ENCODE measurements around the gene WNK3.

WNK3 gene

DNA sequence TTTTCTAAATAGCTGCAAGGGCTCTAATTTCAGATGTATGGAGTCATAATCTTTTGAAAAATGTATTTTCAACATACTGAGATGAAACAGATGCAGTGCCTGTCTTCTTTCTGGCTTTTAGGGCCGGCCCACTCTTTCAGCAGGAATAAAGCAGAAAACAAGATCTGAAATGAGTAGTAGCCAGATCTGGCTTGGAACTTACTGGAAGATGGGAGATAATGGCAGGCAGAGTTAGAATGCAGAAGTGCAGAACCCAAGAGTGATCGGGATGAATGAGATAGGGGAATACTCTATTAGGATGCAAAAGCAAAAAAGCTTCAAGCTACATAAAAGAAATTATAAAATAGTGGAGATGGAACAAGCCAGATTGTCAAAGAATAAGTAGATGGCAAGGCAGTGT lies 173.4 kb downstream of the WNK3 start:
- Histone ChIP-seq H3K4me3 (ENCODE audit: extremely low read depth, insufficient read depth, low read length, poor library complexity, severe bottlenecking) (no peak overlapping the region), H3K27ac (ENCODE audit: low read depth, low read length, severe bottlenecking) (no peak overlapping the region), H3K36me3 (ENCODE audit: control insufficient read depth, insufficient read depth, low read length) (no peaks in the 10 kb centered on the region), H3K9me3 (ENCODE audit: control insufficient read depth, low read length) (no peaks in the 10 kb centered on the region), H3K4me1 (ENCODE audit: control insufficient read depth, insufficient read depth, low read length, poor library complexity, severe bottlenecking) (peaks cover under 1% of the 10 kb centered on the region)
- WGBS, 2 experiments (ENCODE audit: insufficient coverage in 2 of 2), result 100% methylated on average over 1 of the region's 2 CpGs; no CpG with 5 or more reads in 1 of the 2 experiments

DNA sequence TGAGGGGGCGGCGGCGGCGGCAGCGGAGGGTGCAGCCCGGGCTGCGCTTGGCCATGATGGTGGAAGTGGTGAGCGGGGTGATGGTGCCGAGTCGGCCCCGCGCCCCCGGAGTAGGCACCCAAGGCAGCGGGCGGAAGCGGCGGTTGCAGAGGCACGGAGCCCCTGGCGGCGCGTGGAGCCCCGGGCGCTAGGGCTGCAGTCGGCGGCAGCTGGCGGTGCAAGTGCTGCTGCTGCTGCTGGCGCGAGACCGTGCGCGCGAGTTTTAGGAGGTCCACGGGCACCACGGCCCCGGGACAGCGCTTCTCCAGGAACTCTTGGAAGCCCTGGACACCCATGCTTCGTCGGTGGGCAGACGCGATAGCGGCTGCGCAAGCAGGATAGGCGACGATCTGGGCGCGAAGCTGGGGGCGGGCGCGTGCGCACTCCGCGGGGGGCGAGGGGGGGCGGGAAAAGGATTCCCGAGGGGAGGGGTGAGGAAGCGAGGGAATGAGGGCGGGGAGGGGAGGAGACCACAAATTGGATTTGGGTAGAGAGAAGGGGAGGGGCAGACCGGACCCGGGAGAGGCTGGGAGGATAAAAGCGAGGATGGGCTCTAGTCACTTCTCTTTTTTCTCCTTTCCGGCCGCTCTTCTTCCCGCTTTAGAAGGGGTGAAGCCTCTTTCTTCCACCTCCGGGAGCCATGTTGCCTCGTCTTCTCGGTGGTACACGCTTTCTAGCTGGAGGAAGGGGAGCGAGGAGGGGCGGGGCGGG lies 174.8 kb downstream of the WNK3 start, which contains the start of gene FAM120C:
FAM120C (minus strand) TSS at position 391 of the 750 bp plus-strand sequence; CDS start at position 335, 56 bp downstream.
- Histone ChIP-seq H3K36me3 (ENCODE audit: control insufficient read depth, insufficient read depth, low read length) (no peaks in the 10 kb centered on the region), H3K4me1 (ENCODE audit: control insufficient read depth, insufficient read depth, low read length, poor library complexity, severe bottlenecking) (peaks cover 4% of the 10 kb centered on the region), H3K9me3 (ENCODE audit: control insufficient read depth, low read length) (no peaks in the 10 kb centered on the region), H3K4me3 (ENCODE audit: extremely low read depth, insufficient read depth, low read length, poor library complexity, severe bottlenecking) (peak within 1 kb of the TSS; percentile 63), H3K27ac (ENCODE audit: low read depth, low read length, severe bottlenecking) (peak within 1 kb of the TSS; percentile 73)
- 0 to 2% methylated on average over 13 to 16 of the region's 70 CpGs for WGBS, 2 experiments (ENCODE audit: insufficient coverage in 2 of 2)

DNA sequence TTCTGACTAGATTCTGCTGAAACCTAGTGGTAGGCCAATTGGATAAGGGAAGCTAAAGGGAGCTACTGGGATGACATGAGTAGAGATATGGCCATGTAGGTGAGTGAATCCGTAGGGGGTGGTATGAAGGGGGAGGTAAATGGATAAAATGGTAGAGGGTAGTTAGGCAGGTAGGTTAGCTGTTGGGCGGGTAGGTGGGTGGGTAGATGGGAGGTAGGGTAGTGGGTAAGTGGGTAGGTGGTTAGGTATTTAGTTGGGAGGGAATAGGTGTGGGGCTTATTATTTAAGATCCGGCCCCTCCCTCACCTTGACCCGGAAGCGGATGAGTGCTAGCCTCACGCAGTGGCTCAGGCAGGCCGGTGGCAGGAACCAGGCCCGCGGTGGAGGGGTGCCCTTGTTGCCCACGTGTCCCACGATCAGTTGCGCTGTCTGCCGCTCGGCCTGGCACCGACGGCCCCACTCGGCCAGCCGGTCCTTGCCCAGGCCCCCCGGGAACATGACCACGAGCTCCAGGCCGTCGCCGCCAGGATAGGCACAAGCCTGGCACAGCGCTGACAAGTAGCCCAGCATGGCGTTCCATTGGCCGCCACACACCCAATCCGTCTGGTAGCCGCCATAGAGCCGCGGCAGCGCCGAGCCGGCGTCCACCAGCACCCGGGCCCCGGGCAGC lies 175.5 kb downstream of the WNK3 start:
- Histone ChIP-seq H3K27ac (ENCODE audit: low read depth, low read length, severe bottlenecking) (peak overlapping the region; percentile 73), H3K9me3 (ENCODE audit: control insufficient read depth, low read length) (no peaks in the 10 kb centered on the region), H3K4me3 (ENCODE audit: extremely low read depth, insufficient read depth, low read length, poor library complexity, severe bottlenecking) (peak overlapping the region; percentile 63), H3K36me3 (ENCODE audit: control insufficient read depth, insufficient read depth, low read length) (no peaks in the 10 kb centered on the region), H3K4me1 (ENCODE audit: control insufficient read depth, insufficient read depth, low read length, poor library complexity, severe bottlenecking) (peaks cover 4% of the 10 kb centered on the region)
- WGBS, 2 experiments (ENCODE audit: insufficient coverage in 2 of 2), result 0% methylated on average over 12 to 24 of the region's 36 CpGs

DNA sequence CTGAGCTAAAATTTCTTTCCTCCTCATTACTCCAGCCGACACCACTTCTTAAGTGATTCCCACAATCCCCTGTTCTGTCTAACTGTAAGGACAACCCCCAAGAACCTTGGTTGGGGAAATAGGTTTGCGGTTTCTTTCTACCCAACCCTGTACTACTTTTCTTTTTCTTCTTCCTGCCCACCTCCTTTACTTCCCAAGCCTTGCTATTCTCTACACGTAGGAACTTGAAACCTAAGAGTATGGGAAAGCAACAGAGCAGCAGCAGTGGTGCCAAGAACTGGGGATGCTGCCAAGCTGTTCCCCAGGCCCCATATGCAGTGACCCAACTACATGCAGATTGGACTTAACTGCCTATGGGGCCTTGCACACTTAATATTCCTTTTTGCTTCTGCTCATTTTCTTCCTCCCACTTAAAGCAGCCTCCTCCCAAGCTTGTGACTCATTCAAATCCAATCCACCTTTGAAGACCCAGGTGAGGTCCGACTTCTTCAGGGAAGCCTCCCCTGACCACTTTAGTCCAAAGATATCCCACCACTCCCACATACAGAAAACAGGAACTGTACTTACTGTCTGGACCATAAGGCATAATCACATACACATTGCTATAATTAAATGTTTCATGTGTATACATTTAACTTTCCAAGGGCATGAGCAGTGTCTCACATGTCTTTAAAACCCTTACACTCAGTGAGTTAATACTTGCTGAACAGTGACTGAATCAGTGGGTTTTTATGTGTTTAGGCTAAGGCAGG lies 176.5 kb downstream of the WNK3 start:
- no CpG with 5 or more reads among the region's 4 CpGs for WGBS, 2 experiments (ENCODE audit: insufficient coverage in 2 of 2)

DNA sequence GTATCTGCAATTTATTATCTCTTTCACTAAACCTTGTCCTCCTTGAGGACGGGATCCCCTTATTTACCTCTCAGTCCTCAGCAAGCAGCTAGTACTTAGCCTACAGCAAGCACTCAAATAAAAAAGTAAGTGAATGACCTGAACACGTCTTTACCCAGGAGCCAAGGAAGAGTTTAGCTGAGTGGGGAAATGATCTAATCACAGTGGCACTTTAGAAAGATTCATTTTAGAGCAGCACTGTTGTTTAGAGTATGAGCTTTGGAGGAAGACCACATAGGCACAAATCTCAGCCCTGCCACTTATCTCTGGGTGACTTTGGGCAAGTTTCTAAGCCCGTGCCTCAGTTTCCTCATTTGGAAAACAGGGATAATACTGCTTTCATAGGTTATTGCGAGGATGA lies 177.4 kb downstream of the WNK3 start:
- Histone ChIP-seq H3K9me3 (ENCODE audit: control insufficient read depth, low read length) (no peaks in the 10 kb centered on the region), H3K27ac (ENCODE audit: low read depth, low read length, severe bottlenecking) (peak overlapping the region; percentile 16), H3K36me3 (ENCODE audit: control insufficient read depth, insufficient read depth, low read length) (peaks cover 15% of the 10 kb centered on the region), H3K4me1 (ENCODE audit: control insufficient read depth, insufficient read depth, low read length, poor library complexity, severe bottlenecking) (peaks cover 4% of the 10 kb centered on the region), H3K4me3 (ENCODE audit: extremely low read depth, insufficient read depth, low read length, poor library complexity, severe bottlenecking) (peak overlapping the region; percentile 63)
- WGBS, 2 experiments (ENCODE audit: insufficient coverage in 2 of 2), result no CpG with 5 or more reads among the region's 4 CpGs

More for the DNA sequence above, 176.5 kb downstream of the WNK3 start:
- peaks cover 4% of the 10 kb centered on the region for H3K4me1 ChIP-seq (ENCODE audit: control insufficient read depth, insufficient read depth, low read length, poor library complexity, severe bottlenecking)
- no peak overlapping the region for H3K27ac ChIP-seq (ENCODE audit: low read depth, low read length, severe bottlenecking)
- H3K9me3 ChIP-seq (ENCODE audit: control insufficient read depth, low read length), result no peaks in the 10 kb centered on the region
- H3K36me3 ChIP-seq (ENCODE audit: control insufficient read depth, insufficient read depth, low read length), result peaks cover 8% of the 10 kb centered on the region
- H3K4me3 ChIP-seq (ENCODE audit: extremely low read depth, insufficient read depth, low read length, poor library complexity, severe bottlenecking), result peak overlapping the region; percentile 63

DNA sequence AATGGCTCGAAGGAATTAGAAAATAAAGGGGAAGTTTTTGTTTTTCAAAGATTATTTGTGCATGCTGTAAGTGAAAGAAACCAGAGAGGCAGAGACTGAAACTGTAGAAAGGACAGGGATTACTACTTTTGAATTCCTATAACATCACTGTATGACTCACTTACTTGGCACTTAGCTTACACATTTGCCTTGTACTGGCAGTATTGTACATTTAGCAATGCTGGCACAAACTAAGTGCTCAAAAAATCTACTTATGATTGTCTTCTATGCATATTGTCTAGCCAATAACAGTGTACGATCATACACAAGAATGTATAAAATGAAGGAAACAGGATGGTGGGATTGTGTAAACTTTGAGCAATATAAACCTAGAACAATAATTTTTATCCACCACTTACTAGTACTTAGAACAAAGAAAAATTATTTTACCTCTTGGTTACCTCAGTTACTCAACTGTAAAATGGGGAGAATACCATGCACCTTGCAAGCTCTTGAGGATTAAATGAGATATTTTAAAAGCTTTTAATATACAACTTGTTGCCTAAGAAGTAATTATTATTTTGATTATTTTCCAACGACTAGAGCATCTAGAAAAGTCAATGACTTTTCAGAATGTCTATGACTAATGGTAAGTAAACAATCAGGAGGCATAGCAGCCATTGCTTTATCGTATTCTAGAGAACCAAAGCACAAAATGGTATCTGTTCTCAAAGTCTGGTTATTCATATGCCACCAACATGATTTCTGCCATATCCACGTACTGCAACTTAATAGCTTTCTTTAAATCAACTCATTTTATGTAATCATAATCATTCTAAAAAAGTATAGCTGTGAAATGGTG lies 179.5 kb downstream of the WNK3 start:
- H3K4me3 ChIP-seq (ENCODE audit: extremely low read depth, insufficient read depth, low read length, poor library complexity, severe bottlenecking), result no peak overlapping the region
- H3K27ac ChIP-seq (ENCODE audit: low read depth, low read length, severe bottlenecking), result peak overlapping the region; percentile 77
- H3K36me3 ChIP-seq (ENCODE audit: control insufficient read depth, insufficient read depth, low read length), result peaks cover 27% of the 10 kb centered on the region
- peaks cover 4% of the 10 kb centered on the region for H3K4me1 ChIP-seq (ENCODE audit: control insufficient read depth, insufficient read depth, low read length, poor library complexity, severe bottlenecking)
- 80% methylated on average over 1 of the region's 5 CpGs; no CpG with 5 or more reads in 1 of the 2 experiments for WGBS, 2 experiments (ENCODE audit: insufficient coverage in 2 of 2)
- no peaks in the 10 kb centered on the region for H3K9me3 ChIP-seq (ENCODE audit: control insufficient read depth, low read length)

DNA sequence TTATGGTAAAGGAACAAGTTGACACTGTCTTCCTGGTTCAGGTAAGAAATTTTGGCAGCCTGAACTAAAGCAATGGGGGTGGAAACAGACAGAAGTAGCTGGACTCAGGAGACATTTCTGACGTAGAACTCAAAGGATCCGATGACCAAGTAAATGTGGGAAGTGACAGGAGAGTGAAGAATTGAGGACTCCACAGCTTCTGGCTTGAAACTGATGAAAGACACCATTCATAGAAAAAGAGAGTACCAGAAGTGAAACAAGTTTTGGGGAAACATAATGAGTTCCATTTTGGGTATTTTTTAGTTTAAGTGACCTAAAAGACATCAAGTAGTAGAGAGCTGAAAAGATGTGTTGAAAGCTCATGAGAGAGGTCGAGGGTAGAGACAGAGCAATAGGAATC lies 180.5 kb downstream of the WNK3 start:
- Histone ChIP-seq H3K4me1 (ENCODE audit: control insufficient read depth, insufficient read depth, low read length, poor library complexity, severe bottlenecking) (peaks cover 4% of the 10 kb centered on the region), H3K4me3 (ENCODE audit: extremely low read depth, insufficient read depth, low read length, poor library complexity, severe bottlenecking) (no peak overlapping the region), H3K36me3 (ENCODE audit: control insufficient read depth, insufficient read depth, low read length) (peaks cover 34% of the 10 kb centered on the region), H3K27ac (ENCODE audit: low read depth, low read length, severe bottlenecking) (no peak overlapping the region), H3K9me3 (ENCODE audit: control insufficient read depth, low read length) (no peaks in the 10 kb centered on the region)
- WGBS, 2 experiments (ENCODE audit: insufficient coverage in 2 of 2), result no CpG with 5 or more reads among the region's 3 CpGs

DNA sequence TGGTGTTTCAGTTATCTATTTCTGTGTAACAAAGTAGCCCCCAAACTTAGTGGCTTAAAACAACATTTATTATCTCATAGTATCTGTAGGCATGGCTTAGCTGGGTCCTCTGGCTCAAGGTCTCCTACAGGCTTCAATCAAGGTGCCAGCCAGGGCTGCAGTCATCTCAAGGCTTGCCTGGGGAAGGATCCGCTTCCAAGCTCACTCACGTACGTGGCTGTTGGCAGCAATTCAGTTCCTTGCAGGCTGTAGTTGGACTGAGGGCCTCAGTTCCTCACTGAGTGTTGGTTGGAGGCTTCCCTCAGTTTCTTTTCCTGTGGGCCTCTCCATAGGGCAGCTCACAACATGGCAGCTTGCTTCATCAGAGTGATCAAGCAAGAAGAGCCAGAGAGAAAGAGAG lies 184.1 kb downstream of the WNK3 start:
- WGBS, 2 experiments (ENCODE audit: insufficient coverage in 2 of 2), result 82% methylated on average over 3 of the region's 3 CpGs; no CpG with 5 or more reads in 1 of the 2 experiments
- H3K4me1 ChIP-seq (ENCODE audit: control insufficient read depth, insufficient read depth, low read length, poor library complexity, severe bottlenecking), result no peaks in the 10 kb centered on the region
- H3K27ac ChIP-seq (ENCODE audit: low read depth, low read length, severe bottlenecking), result no peak overlapping the region
- peaks cover 34% of the 10 kb centered on the region for H3K36me3 ChIP-seq (ENCODE audit: control insufficient read depth, insufficient read depth, low read length)
- H3K4me3 ChIP-seq (ENCODE audit: extremely low read depth, insufficient read depth, low read length, poor library complexity, severe bottlenecking), result no peak overlapping the region
- no peaks in the 10 kb centered on the region for H3K9me3 ChIP-seq (ENCODE audit: control insufficient read depth, low read length)

DNA sequence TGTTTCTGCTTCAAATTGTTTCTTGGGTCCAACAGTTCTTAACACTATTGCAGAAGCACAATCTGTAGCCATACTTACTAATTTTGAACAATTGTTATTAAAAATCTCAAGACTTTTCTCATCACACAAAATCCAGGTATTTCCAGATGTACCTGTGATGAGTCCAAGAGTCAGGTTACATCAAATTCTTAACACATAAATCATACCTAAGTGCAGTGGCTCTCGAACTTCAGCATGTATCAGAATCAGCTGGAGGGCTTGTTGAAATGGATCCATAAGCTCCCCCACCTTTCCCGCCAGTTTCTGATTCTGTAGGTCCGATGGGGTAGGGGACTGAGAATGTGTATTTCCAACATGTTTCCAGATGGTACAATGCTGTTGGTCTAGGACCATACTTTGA lies 185.4 kb downstream of the WNK3 start:
- Histone ChIP-seq H3K4me3 (ENCODE audit: extremely low read depth, insufficient read depth, low read length, poor library complexity, severe bottlenecking) (no peak overlapping the region), H3K36me3 (ENCODE audit: control insufficient read depth, insufficient read depth, low read length) (peaks cover 34% of the 10 kb centered on the region), H3K27ac (ENCODE audit: low read depth, low read length, severe bottlenecking) (no peak overlapping the region), H3K4me1 (ENCODE audit: control insufficient read depth, insufficient read depth, low read length, poor library complexity, severe bottlenecking) (no peaks in the 10 kb centered on the region), H3K9me3 (ENCODE audit: control insufficient read depth, low read length) (no peaks in the 10 kb centered on the region)
- no CpG with 5 or more reads among the region's 3 CpGs for WGBS, 2 experiments (ENCODE audit: insufficient coverage in 2 of 2)
